Measurements from ENCODE around the gene FLYWCH1. TPM values are rescaled to one million over a fixed set of nuclear protein-coding genes. Genes with fewer than 3 reads are reported as not detected.

The FLYWCH1 gene
- total RNA-seq, 1 donor from 2014 or later, result 43.5 TPM

- no peak for DNase-seq (ENCODE audit: low spot score)
- intact Hi-C loops (cut with DNase I), result no loop called here
Observed at GRCh38 chr16:2975161-2975795, 63.5 kb downstream of the FLYWCH1 start.

- intact Hi-C loops (cut with DNase I), result no loop called here
- DNase-seq (ENCODE audit: low spot score), result no peak
Observed at GRCh38 chr16:2976201-2976600, 64.5 kb downstream of the FLYWCH1 start.

- intact Hi-C loops (cut with DNase I), result no loop called here
- DNase-seq (ENCODE audit: low spot score), result no peak
Observed at GRCh38 chr16:2976673-2977072, 64.9 kb downstream of the FLYWCH1 start.

- no peak for DNase-seq (ENCODE audit: low spot score)
- intact Hi-C loops (cut with DNase I), result no loop called here
Observed at GRCh38 chr16:2977440-2977839, 65.7 kb downstream of the FLYWCH1 start.

- no peak for DNase-seq (ENCODE audit: low spot score)
- intact Hi-C loops (cut with DNase I), result no loop called here
Observed at GRCh38 chr16:2979669-2980226, 68.0 kb downstream of the FLYWCH1 start.

- peak; percentile 97 for DNase-seq (ENCODE audit: low spot score)
- intact Hi-C loops (cut with DNase I), result no loop called here
Observed at GRCh38 chr16:2980227-2981176, 68.8 kb downstream of the FLYWCH1 start, which contains the start of gene PKMYT1. PKMYT1 (minus strand) TSS chr16:2980446; CDS start chr16:2979657, 789 bp downstream.

- intact Hi-C loops (cut with DNase I), result no loop called here
- no peak for DNase-seq (ENCODE audit: low spot score)
Observed at GRCh38 chr16:2981177-2981898, 69.6 kb downstream of the FLYWCH1 start.

GRCh38 chr16:2981899-2982250 is 70.1 kb downstream of the FLYWCH1 start:
- DNase-seq (ENCODE audit: low spot score), result no peak
- intact Hi-C loops (cut with DNase I), result no loop called here

GRCh38 chr16:2982402-2982801 is 70.7 kb downstream of the FLYWCH1 start:
- intact Hi-C loops (cut with DNase I), result no loop called here
- no peak for DNase-seq (ENCODE audit: low spot score)

GRCh38 chr16:2983706-2984136 is 72.0 kb downstream of the FLYWCH1 start:
- intact Hi-C loops (cut with DNase I), result no loop called here
- peak; percentile 91 for DNase-seq (ENCODE audit: low spot score)

GRCh38 chr16:2985462-2985861 is 73.7 kb downstream of the FLYWCH1 start:
- no peak for DNase-seq (ENCODE audit: low spot score)
- intact Hi-C loops (cut with DNase I), result no loop called here

- peak; percentile 83 for DNase-seq (ENCODE audit: low spot score)
- intact Hi-C loops (cut with DNase I), result no loop called here
Observed at GRCh38 chr16:2985893-2986355, 74.2 kb downstream of the FLYWCH1 start.

GRCh38 chr16:2986623-2987188 is 75.0 kb downstream of the FLYWCH1 start:
- intact Hi-C loops (cut with DNase I), result no loop called here
- DNase-seq (ENCODE audit: low spot score), result no peak

GRCh38 chr16:2987286-2987685 is 75.6 kb downstream of the FLYWCH1 start:
- DNase-seq (ENCODE audit: low spot score), result no peak
- intact Hi-C loops (cut with DNase I), result no loop called here

GRCh38 chr16:2987833-2988232 is 76.1 kb downstream of the FLYWCH1 start:
- intact Hi-C loops (cut with DNase I), result no loop called here
- no peak for DNase-seq (ENCODE audit: low spot score)

GRCh38 chr16:2988590-2989099 is 76.9 kb downstream of the FLYWCH1 start:
- DNase-seq (ENCODE audit: low spot score), result no peak
- intact Hi-C loops (cut with DNase I), result no loop called here

GRCh38 chr16:2990891-2991290 is 79.2 kb downstream of the FLYWCH1 start:
- intact Hi-C loops (cut with DNase I), result no loop called here
- DNase-seq (ENCODE audit: low spot score), result no peak

- DNase-seq (ENCODE audit: low spot score), result no peak
- intact Hi-C loops (cut with DNase I), result no loop called here
Observed at GRCh38 chr16:2991566-2992261, 80.0 kb downstream of the FLYWCH1 start.

All from cardiac septum (tissue), 1 donor.